Measurements from ENCODE around the gene FBLN2. TPM values are rescaled to one million over a fixed set of nuclear protein-coding genes. Genes with fewer than 3 reads are reported as not detected.

FBLN2 gene
- total RNA-seq, 1 experiment from 2014 or later: not detected

- no peaks in the 10 kb centered on the region for H3K4me1 ChIP-seq
- no peaks in the 10 kb centered on the region for H3K27me3 ChIP-seq
- no peak overlapping the region for H3K4me3 ChIP-seq
- no peak overlapping the region for H3K27ac ChIP-seq
- no peak for DNase-seq
- no peaks in the 10 kb centered on the region for H3K36me3 ChIP-seq
- no peaks in the 10 kb centered on the region for H3K9me3 ChIP-seq (replicated peaks)
Measured at GRCh38 chr3:13665582-13666226, 116.8 kb downstream of the FBLN2 start.

GRCh38 chr3:13666227-13666619 is 117.3 kb downstream of the FBLN2 start:
- Histone ChIP-seq H3K27ac (no peak overlapping the region), H3K9me3 (replicated peaks) (no peaks in the 10 kb centered on the region), H3K27me3 (no peaks in the 10 kb centered on the region), H3K36me3 (no peaks in the 10 kb centered on the region), H3K4me3 (no peak overlapping the region), H3K4me1 (no peaks in the 10 kb centered on the region)
- no peak for DNase-seq

- Histone ChIP-seq H3K9me3 (replicated peaks) (no peaks in the 10 kb centered on the region), H3K4me1 (no peaks in the 10 kb centered on the region), H3K36me3 (no peaks in the 10 kb centered on the region), H3K4me3 (no peak overlapping the region), H3K27ac (no peak overlapping the region), H3K27me3 (no peaks in the 10 kb centered on the region)
- DNase-seq: no peak
Measured at GRCh38 chr3:13666781-13667709, 118.1 kb downstream of the FBLN2 start.

GRCh38 chr3:13668136-13668535 is 119.2 kb downstream of the FBLN2 start:
- Histone ChIP-seq H3K4me3 (no peak overlapping the region), H3K27ac (no peak overlapping the region), H3K9me3 (replicated peaks) (no peaks in the 10 kb centered on the region), H3K36me3 (no peaks in the 10 kb centered on the region), H3K27me3 (no peaks in the 10 kb centered on the region), H3K4me1 (no peaks in the 10 kb centered on the region)
- no peak for DNase-seq

- 0 out of 2 replicates have a peak, but pooled peaks cover 4% of the 10 kb centered on the region for H3K27me3 ChIP-seq
- H3K9me3 ChIP-seq (replicated peaks): no peaks in the 10 kb centered on the region
- no peak for DNase-seq
- H3K4me3 ChIP-seq: no peak overlapping the region
- no peak overlapping the region for H3K27ac ChIP-seq
- H3K4me1 ChIP-seq: no peaks in the 10 kb centered on the region
- H3K36me3 ChIP-seq: no peaks in the 10 kb centered on the region
Measured at GRCh38 chr3:13669457-13669856, 120.5 kb downstream of the FBLN2 start.

GRCh38 chr3:13670292-13670691 is 121.4 kb downstream of the FBLN2 start:
- H3K9me3 ChIP-seq (replicated peaks): no peaks in the 10 kb centered on the region
- H3K4me3 ChIP-seq: no peak overlapping the region
- H3K36me3 ChIP-seq: no peaks in the 10 kb centered on the region
- no peak overlapping the region for H3K27ac ChIP-seq
- DNase-seq: no peak
- H3K4me1 ChIP-seq: no peaks in the 10 kb centered on the region
- H3K27me3 ChIP-seq: 0 out of 2 replicates have a peak, but pooled peaks cover 4% of the 10 kb centered on the region

- H3K27me3 ChIP-seq: 0 out of 2 replicates have a peak, but pooled peaks cover 4% of the 10 kb centered on the region
- no peak overlapping the region for H3K27ac ChIP-seq
- H3K36me3 ChIP-seq: no peaks in the 10 kb centered on the region
- DNase-seq: no peak
- no peak overlapping the region for H3K4me3 ChIP-seq
- H3K4me1 ChIP-seq: no peaks in the 10 kb centered on the region
- no peaks in the 10 kb centered on the region for H3K9me3 ChIP-seq (replicated peaks)
Measured at GRCh38 chr3:13671482-13672233, 122.7 kb downstream of the FBLN2 start.

- Histone ChIP-seq H3K27me3 (0 out of 2 replicates have a peak, but pooled peaks cover 4% of the 10 kb centered on the region), H3K4me1 (no peaks in the 10 kb centered on the region), H3K4me3 (no peak overlapping the region), H3K36me3 (no peaks in the 10 kb centered on the region), H3K27ac (no peak overlapping the region), H3K9me3 (replicated peaks) (no peaks in the 10 kb centered on the region)
- DNase-seq: no peak
Measured at GRCh38 chr3:13673207-13673606, 124.3 kb downstream of the FBLN2 start.

GRCh38 chr3:13674538-13675185 is 125.7 kb downstream of the FBLN2 start:
- no peaks in the 10 kb centered on the region for H3K4me1 ChIP-seq
- no peaks in the 10 kb centered on the region for H3K36me3 ChIP-seq
- H3K27me3 ChIP-seq: 0 out of 2 replicates have a peak, but pooled peaks cover 4% of the 10 kb centered on the region
- no peaks in the 10 kb centered on the region for H3K9me3 ChIP-seq (replicated peaks)
- no peak overlapping the region for H3K4me3 ChIP-seq
- DNase-seq: no peak
- no peak overlapping the region for H3K27ac ChIP-seq

GRCh38 chr3:13676356-13677017 is 127.6 kb downstream of the FBLN2 start:
- no peaks in the 10 kb centered on the region for H3K9me3 ChIP-seq (replicated peaks)
- no peak overlapping the region for H3K27ac ChIP-seq
- no peaks in the 10 kb centered on the region for H3K36me3 ChIP-seq
- H3K4me3 ChIP-seq: no peak overlapping the region
- H3K4me1 ChIP-seq: no peaks in the 10 kb centered on the region
- DNase-seq: no peak
- H3K27me3 ChIP-seq: 0 out of 2 replicates have a peak, but pooled peaks cover 4% of the 10 kb centered on the region

GRCh38 chr3:13677272-13677671 is 128.3 kb downstream of the FBLN2 start:
- no peaks in the 10 kb centered on the region for H3K9me3 ChIP-seq (replicated peaks)
- no peak overlapping the region for H3K27ac ChIP-seq
- H3K27me3 ChIP-seq: 0 out of 2 replicates have a peak, but pooled peaks cover 4% of the 10 kb centered on the region
- H3K36me3 ChIP-seq: no peaks in the 10 kb centered on the region
- no peaks in the 10 kb centered on the region for H3K4me1 ChIP-seq
- no peak overlapping the region for H3K4me3 ChIP-seq
- no peak for DNase-seq

- Histone ChIP-seq H3K4me3 (no peak overlapping the region), H3K27me3 (no peaks in the 10 kb centered on the region), H3K4me1 (no peaks in the 10 kb centered on the region), H3K9me3 (replicated peaks) (no peaks in the 10 kb centered on the region), H3K36me3 (no peaks in the 10 kb centered on the region), H3K27ac (no peak overlapping the region)
- DNase-seq: no peak
Measured at GRCh38 chr3:13681931-13682330, 133.0 kb downstream of the FBLN2 start.

- Histone ChIP-seq H3K9me3 (replicated peaks) (no peaks in the 10 kb centered on the region), H3K4me1 (no peaks in the 10 kb centered on the region), H3K36me3 (no peaks in the 10 kb centered on the region), H3K27ac (no peak overlapping the region), H3K4me3 (no peak overlapping the region), H3K27me3 (no peaks in the 10 kb centered on the region)
- no peak for DNase-seq
Measured at GRCh38 chr3:13682331-13683013, 133.5 kb downstream of the FBLN2 start.
